ENCODE data around the gene TAL1. TPM values are rescaled to one million over a fixed set of nuclear protein-coding genes. Genes with fewer than 3 reads are reported as not detected.

The TAL1 gene
- total and polyA plus RNA-seq, 2 donors (not counting 3 experiments of a cell fraction or from before 2014, with no cell fraction given) = 36.7 to 52.4 TPM

- H3K27ac ChIP-seq (ENCODE audit: insufficient read depth, low read depth, low read length) = no peak overlapping the region
- ChIA-PET CTCF (interaction anchor here (1.4 to 2.0 kb wide), 2 partner anchors 7 to 76 kb away, joined by 3 to 5 read pairs; no protein-coding TSS in a partner anchor), POLR2A (no interaction called here)
- H3K79me2 ChIP-seq (ENCODE audit: control insufficient read depth, insufficient read depth, low read length) = no peaks in the 10 kb centered on the region
- H3K36me3 ChIP-seq (ENCODE audit: control insufficient read depth in 2 of 2, extremely low read depth in 1 of 2, insufficient read depth in 2 of 2, low read length in 2 of 2) = no peaks in the 10 kb centered on the region
- H3K4me2 ChIP-seq (ENCODE audit: insufficient read depth, low read length) = no peak overlapping the region
- H3K4me1 ChIP-seq (ENCODE audit: control insufficient read depth, extremely low read depth, insufficient read depth, low read length) = peaks cover 17% of the 10 kb centered on the region
- no peak for TF ChIP-seq EZH2 (IDR thresholded peaks at IDR 0.05; ENCODE audit: borderline replicate concordance, low read depth, low read length, severe bottlenecking)
- H3K9me1 ChIP-seq (replicated peaks; ENCODE audit: control insufficient read depth, extremely low read depth, insufficient read depth, low read length) = no peaks in the 10 kb centered on the region
- no peaks in the 10 kb centered on the region for H4K20me1 ChIP-seq (replicated peaks; ENCODE audit: control insufficient read depth, extremely low read depth, insufficient read depth, low read length)
- BruUV-seq (replicated peaks) = no TSS peak
- dilution Hi-C loops (cut with MboI; ENCODE audit: extremely low pct_ligation_motif_present, low sequenced_read_pairs) = no loop called here
- no peak overlapping the region for H3K9ac ChIP-seq (replicated peaks; ENCODE audit: extremely low read depth, insufficient read depth, low read length)
- DNase-seq (ENCODE audit: low read depth, low spot score) (no peak), FAIRE-seq (no peak)
- no peaks in the 10 kb centered on the region for H3K27me3 ChIP-seq (ENCODE audit: control insufficient read depth in 2 of 2, insufficient read depth in 2 of 2, low read length in 2 of 2)
- no peak overlapping the region for H3K4me3 ChIP-seq (replicated peaks in 1 of 3; ENCODE audit: insufficient read depth in 1 of 3, low read depth in 1 of 3, low read length in 3 of 3)
- intact Hi-C loops (cut with micrococcal nuclease) = no loop called here
- H2AFZ ChIP-seq (ENCODE audit: low read depth, low read length) = no peak overlapping the region
- no peaks in the 10 kb centered on the region for H3K9me3 ChIP-seq (replicated peaks; ENCODE audit: control insufficient read depth, insufficient read depth, low read length)
Measured at GRCh38 chr1:47186267-47187185, 45.5 kb downstream of the TAL1 start.

- FAIRE-seq = no peak
- TF ChIP-seq MYC (IDR thresholded peaks at IDR 0.05; ENCODE audit: low read depth, low read length) = no peak
- TF ChIP-seq EZH2 (IDR thresholded peaks at IDR 0.05; ENCODE audit: borderline replicate concordance, low read depth, low read length, severe bottlenecking) = no peak
Measured at GRCh38 chr1:47184822-47185677, 47.0 kb downstream of the TAL1 start.

More at GRCh38 chr1:47184822-47185677, 47.0 kb downstream of the TAL1 start:
- no peaks in the 10 kb centered on the region for H3K36me3 ChIP-seq (ENCODE audit: control insufficient read depth in 2 of 2, extremely low read depth in 1 of 2, insufficient read depth in 2 of 2, low read length in 2 of 2)
- intact Hi-C loops (cut with micrococcal nuclease) (no loop called here), dilution Hi-C loops (cut with MboI; ENCODE audit: extremely low pct_ligation_motif_present, low sequenced_read_pairs) (no loop called here)
- H4K20me1 ChIP-seq (replicated peaks; ENCODE audit: control insufficient read depth, extremely low read depth, insufficient read depth, low read length) = no peaks in the 10 kb centered on the region
- no peak overlapping the region for H3K4me3 ChIP-seq (replicated peaks in 1 of 3; ENCODE audit: insufficient read depth in 1 of 3, low read depth in 1 of 3, low read length in 3 of 3)
- no peak overlapping the region for H3K4me2 ChIP-seq (ENCODE audit: insufficient read depth, low read length)
- no peak overlapping the region for H3K27ac ChIP-seq (ENCODE audit: insufficient read depth, low read depth, low read length)
- no peaks in the 10 kb centered on the region for H3K27me3 ChIP-seq (ENCODE audit: control insufficient read depth in 2 of 2, insufficient read depth in 2 of 2, low read length in 2 of 2)
- no peaks in the 10 kb centered on the region for H3K9me3 ChIP-seq (replicated peaks; ENCODE audit: control insufficient read depth, insufficient read depth, low read length)
- no TSS peak for BruUV-seq (replicated peaks)
- ChIA-PET CTCF (interaction anchor here (0.9 to 8.1 kb wide), 9 partner anchors 8 to 541 kb away, joined by 3 to 90 read pairs (median 4); partner anchors contain the start of gene FOXD2), POLR2A (interaction anchor here (0.6 kb wide), 1 partner anchor 92 kb away, joined by 8 read pairs; no protein-coding TSS in a partner anchor)
- no peaks in the 10 kb centered on the region for H3K79me2 ChIP-seq (ENCODE audit: control insufficient read depth, insufficient read depth, low read length)
- peaks cover 13% of the 10 kb centered on the region for H3K4me1 ChIP-seq (ENCODE audit: control insufficient read depth, extremely low read depth, insufficient read depth, low read length)
- DNase-seq (ENCODE audit: low read depth, low spot score) = no peak
- H2AFZ ChIP-seq (ENCODE audit: low read depth, low read length) = no peak overlapping the region
- H3K9me1 ChIP-seq (replicated peaks; ENCODE audit: control insufficient read depth, extremely low read depth, insufficient read depth, low read length) = no peaks in the 10 kb centered on the region
- H3K9ac ChIP-seq (replicated peaks; ENCODE audit: extremely low read depth, insufficient read depth, low read length) = no peak overlapping the region
